ENCODE data around the gene FTSJ3.

DNA sequence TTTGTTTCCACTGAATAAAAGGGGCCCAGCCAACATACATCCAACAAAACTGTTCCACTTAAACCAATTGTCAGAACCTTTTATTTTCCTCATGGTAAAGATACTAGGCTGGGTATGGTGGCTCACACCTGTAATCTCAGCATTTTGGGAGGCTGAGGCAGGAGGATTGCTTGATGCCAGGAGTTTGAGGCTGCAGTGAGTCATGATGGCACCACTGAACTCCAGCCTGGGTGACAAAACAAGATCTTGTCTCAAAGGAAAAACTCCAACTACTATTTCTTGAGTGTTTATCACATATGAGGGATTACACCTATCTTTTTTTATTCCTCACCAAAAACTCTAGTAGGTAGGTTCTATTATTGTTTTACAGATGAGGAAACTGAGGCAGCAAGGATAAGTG lies 4.9 kb downstream of the FTSJ3 start:
- TF ChIP-seq, protein P1, sequence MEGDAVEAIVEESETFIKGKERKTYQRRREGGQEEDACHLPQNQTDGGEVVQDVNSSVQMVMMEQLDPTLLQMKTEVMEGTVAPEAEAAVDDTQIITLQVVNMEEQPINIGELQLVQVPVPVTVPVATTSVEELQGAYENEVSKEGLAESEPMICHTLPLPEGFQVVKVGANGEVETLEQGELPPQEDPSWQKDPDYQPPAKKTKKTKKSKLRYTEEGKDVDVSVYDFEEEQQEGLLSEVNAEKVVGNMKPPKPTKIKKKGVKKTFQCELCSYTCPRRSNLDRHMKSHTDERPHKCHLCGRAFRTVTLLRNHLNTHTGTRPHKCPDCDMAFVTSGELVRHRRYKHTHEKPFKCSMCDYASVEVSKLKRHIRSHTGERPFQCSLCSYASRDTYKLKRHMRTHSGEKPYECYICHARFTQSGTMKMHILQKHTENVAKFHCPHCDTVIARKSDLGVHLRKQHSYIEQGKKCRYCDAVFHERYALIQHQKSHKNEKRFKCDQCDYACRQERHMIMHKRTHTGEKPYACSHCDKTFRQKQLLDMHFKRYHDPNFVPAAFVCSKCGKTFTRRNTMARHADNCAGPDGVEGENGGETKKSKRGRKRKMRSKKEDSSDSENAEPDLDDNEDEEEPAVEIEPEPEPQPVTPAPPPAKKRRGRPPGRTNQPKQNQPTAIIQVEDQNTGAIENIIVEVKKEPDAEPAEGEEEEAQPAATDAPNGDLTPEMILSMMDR (IDR thresholded peaks at IDR 0.05), result no peak
- TF ChIP-seq POLR2A (IDR thresholded peaks at IDR 0.05), result no peak
